ENCODE results near the gene JPT1.

GRCh38 chr17:75087182-75087557, 67.1 kb downstream of the JPT1 start:
- TF ChIP-seq GATA2 (IDR thresholded peaks at IDR 0.05; ENCODE audit: low read depth, low read length) (no peak), GATA3 (IDR thresholded peaks at IDR 0.05; ENCODE audit: low read depth, low read length) (no peak)

All from SH-SY5Y (cell line).